ENCODE results near the gene SLX9. TPM values are rescaled to one million over a fixed set of nuclear protein-coding genes. Genes with fewer than 3 reads are reported as not detected.

Gene SLX9
- total RNA-seq, 1 experiment from 2014 or later, result 58.7 TPM

DNA sequence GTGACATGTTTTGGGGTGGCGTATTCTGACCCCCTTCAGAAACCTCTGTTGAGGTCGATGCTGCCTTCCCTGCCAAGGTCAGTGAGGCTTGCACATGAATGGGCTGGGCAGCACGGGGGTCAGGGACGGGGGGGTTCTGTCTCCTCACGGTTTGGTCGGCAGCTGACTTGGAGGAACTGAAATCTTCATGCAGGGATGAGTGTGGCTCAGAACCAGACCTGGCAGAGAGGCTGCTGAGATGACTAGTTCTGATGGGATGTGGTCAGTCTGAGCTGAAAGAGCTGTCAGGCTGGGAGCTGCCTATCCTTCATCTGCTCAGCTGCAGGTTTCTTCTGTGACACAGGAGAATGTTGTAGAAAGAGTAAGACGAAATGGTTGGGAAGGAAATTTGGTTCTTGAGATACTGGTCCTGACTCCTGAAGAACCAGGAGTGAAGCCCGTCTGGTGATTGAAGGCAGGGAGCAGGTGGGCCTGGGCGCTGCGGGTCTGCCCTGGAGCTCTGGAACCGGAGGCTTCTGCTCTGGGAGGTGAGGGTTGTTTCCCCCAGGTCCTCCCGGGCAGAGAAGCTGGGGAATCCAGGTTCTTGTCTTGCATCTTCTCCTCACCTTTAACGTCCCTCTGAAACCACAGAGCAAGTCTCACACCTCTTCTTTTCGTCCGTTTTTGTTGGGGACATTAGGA, 3.3 kb downstream of the SLX9 start:
- H3K4me3 Mint-ChIP-seq (ENCODE audit: unreplicated experiment), result no peak overlapping the region
- no TSS peak for BruUV-seq (replicated peaks)
- ChIA-PET CTCF (interaction anchor here (0.6 to 18.5 kb wide), 5 partner anchors 143 to 195 kb away, joined by 3 to 302 read pairs (median 5); no protein-coding TSS in a partner anchor), POLR2A (interaction anchor here (1.0 kb wide), 1 partner anchor 162 kb away, joined by 3 read pairs; no protein-coding TSS in a partner anchor)
- no peaks in the 10 kb centered on the region for H3K9me3 Mint-ChIP-seq (ENCODE audit: unreplicated experiment)
- DNase-seq (ENCODE audit: unreplicated experiment), result no peak
- H3K4me1 Mint-ChIP-seq (ENCODE audit: insufficient read depth, unreplicated experiment), result peaks cover 40% of the 10 kb centered on the region
- TF ChIP-seq, protein P1, sequence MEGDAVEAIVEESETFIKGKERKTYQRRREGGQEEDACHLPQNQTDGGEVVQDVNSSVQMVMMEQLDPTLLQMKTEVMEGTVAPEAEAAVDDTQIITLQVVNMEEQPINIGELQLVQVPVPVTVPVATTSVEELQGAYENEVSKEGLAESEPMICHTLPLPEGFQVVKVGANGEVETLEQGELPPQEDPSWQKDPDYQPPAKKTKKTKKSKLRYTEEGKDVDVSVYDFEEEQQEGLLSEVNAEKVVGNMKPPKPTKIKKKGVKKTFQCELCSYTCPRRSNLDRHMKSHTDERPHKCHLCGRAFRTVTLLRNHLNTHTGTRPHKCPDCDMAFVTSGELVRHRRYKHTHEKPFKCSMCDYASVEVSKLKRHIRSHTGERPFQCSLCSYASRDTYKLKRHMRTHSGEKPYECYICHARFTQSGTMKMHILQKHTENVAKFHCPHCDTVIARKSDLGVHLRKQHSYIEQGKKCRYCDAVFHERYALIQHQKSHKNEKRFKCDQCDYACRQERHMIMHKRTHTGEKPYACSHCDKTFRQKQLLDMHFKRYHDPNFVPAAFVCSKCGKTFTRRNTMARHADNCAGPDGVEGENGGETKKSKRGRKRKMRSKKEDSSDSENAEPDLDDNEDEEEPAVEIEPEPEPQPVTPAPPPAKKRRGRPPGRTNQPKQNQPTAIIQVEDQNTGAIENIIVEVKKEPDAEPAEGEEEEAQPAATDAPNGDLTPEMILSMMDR (IDR thresholded peaks at IDR 0.05; ENCODE audit: unreplicated experiment), result no peak
- no peaks in the 10 kb centered on the region for H3K27me3 Mint-ChIP-seq (ENCODE audit: insufficient read depth, unreplicated experiment)
- H3K27ac Mint-ChIP-seq (ENCODE audit: low read depth, unreplicated experiment), result no peak overlapping the region
- intact Hi-C loops (cut with micrococcal nuclease), result no loop called here
- H3K36me3 Mint-ChIP-seq (ENCODE audit: insufficient read depth, unreplicated experiment), result peaks cover 28% of the 10 kb centered on the region

DNA sequence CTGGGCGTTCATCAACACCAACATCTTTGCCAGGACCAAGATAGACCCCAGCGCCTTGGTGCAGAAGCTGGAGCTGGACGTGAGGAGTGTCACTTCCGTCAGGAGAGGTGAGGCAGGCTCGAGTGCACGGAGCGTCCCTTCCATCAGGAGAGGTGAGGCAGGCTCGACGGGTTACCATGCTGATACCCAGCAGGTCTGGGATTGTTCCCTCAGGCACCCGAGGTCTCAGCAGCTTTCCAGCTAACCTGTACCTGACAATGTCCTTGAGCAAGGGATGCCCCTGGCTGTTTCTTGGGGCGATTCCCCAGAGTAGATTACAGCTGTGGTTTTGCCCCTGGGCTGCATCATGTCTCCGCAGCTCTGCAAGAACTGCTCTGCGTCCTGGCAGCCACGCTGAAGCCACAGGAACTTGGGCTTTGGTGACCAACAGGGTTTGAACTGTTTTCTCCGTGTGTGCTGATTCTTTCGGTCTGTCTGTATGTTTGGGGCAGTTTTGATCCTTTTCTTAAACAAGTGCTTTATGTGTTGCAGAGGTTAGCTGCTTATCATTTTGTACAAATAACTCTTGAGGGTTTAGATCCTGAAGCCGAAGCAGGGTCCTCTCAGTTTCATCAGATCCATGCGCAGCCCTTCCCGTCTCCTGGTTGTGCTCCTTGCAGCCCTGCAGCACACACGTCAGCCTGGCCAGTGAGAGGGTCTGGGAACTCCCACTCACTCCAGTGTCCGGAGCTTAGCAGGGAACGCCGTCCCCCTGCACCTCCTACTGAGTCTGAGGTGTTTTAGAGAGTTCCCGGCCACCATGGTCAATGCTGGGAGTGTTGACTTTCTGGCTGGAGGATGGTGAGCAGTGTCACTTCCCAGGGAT, 4.1 kb downstream of the SLX9 start:
- intact Hi-C loops (cut with micrococcal nuclease), result no loop called here
- Mint-ChIP-seq H3K4me3 (ENCODE audit: unreplicated experiment) (no peak overlapping the region), H3K27me3 (ENCODE audit: insufficient read depth, unreplicated experiment) (no peaks in the 10 kb centered on the region), H3K27ac (ENCODE audit: low read depth, unreplicated experiment) (no peak overlapping the region), H3K9me3 (ENCODE audit: unreplicated experiment) (no peaks in the 10 kb centered on the region), H3K36me3 (ENCODE audit: insufficient read depth, unreplicated experiment) (peaks cover 29% of the 10 kb centered on the region), H3K4me1 (ENCODE audit: insufficient read depth, unreplicated experiment) (peaks cover 36% of the 10 kb centered on the region)
- DNase-seq (ENCODE audit: unreplicated experiment), result no peak
- no TSS peak for BruUV-seq (replicated peaks)
- ChIA-PET CTCF (interaction anchor here (0.6 to 18.5 kb wide), 5 partner anchors 139 to 195 kb away, joined by 3 to 302 read pairs (median 6); no protein-coding TSS in a partner anchor), POLR2A (interaction anchor here (0.6 to 2.4 kb wide), 3 partner anchors 14 to 161 kb away, joined by 3 to 5 read pairs (median 4); no protein-coding TSS in a partner anchor)
- TF ChIP-seq, protein P1 (IDR thresholded peaks at IDR 0.05; ENCODE audit: unreplicated experiment), result no peak

DNA sequence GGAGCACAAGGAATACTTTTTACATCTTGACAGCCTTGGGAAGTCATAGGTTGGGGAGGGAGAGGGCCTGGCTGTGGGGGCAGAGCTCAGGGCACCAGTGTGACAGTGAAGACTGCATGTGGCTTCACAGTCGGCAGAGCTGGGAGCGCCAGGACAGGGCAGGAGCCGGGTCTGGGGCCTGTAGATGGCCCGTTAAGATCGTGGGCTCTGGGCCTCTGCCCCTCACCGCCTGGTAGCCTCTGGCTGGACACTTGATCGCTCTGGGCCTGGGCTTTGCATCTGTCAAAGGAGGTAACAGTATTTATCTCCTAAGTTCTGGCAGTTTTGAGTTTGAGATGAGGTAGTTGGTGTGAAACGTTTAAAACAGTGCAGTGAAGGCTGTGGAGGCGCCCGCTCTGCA, 4.8 kb downstream of the SLX9 start:
- BruUV-seq (replicated peaks), result no TSS peak
- H3K9me3 Mint-ChIP-seq (ENCODE audit: unreplicated experiment), result no peaks in the 10 kb centered on the region
- TF ChIP-seq, protein P1 (IDR thresholded peaks at IDR 0.05; ENCODE audit: unreplicated experiment), result no peak
- no peaks in the 10 kb centered on the region for H3K27me3 Mint-ChIP-seq (ENCODE audit: insufficient read depth, unreplicated experiment)
- no peak for DNase-seq (ENCODE audit: unreplicated experiment)
- CTCF ChIA-PET, result interaction anchor here (0.6 to 18.5 kb wide), 4 partner anchors 139 to 194 kb away, joined by 3 to 302 read pairs (median 6); no protein-coding TSS in a partner anchor
- H3K4me1 Mint-ChIP-seq (ENCODE audit: insufficient read depth, unreplicated experiment), result peaks cover 32% of the 10 kb centered on the region
- peaks cover 29% of the 10 kb centered on the region for H3K36me3 Mint-ChIP-seq (ENCODE audit: insufficient read depth, unreplicated experiment)
- no peak overlapping the region for H3K27ac Mint-ChIP-seq (ENCODE audit: low read depth, unreplicated experiment)
- POLR2A ChIA-PET, result interaction anchor here (0.6 to 2.4 kb wide), 2 partner anchors 15 to 16 kb away, joined by 4 to 5 read pairs; no protein-coding TSS in a partner anchor
- intact Hi-C loops (cut with micrococcal nuclease), result no loop called here
- H3K4me3 Mint-ChIP-seq (ENCODE audit: unreplicated experiment), result no peak overlapping the region

Measured in MCF 10A (cell line).